Measurements from ENCODE around the gene USP15.

GRCh38 chr12:62332598-62332997 is 72.4 kb downstream of the USP15 start:
- TF ChIP-seq CTCF (IDR thresholded peaks at IDR 0.05) (no peak), POLR2A (IDR thresholded peaks at IDR 0.05) (no peak)
